ENCODE measurements around the gene NAA25.
"Not testable (repeated sequence)": the region's sequence is repeated elsewhere in the genome, so short reads cannot be mapped to it uniquely, and the experiment has no call there.

NAA25 gene

DNA sequence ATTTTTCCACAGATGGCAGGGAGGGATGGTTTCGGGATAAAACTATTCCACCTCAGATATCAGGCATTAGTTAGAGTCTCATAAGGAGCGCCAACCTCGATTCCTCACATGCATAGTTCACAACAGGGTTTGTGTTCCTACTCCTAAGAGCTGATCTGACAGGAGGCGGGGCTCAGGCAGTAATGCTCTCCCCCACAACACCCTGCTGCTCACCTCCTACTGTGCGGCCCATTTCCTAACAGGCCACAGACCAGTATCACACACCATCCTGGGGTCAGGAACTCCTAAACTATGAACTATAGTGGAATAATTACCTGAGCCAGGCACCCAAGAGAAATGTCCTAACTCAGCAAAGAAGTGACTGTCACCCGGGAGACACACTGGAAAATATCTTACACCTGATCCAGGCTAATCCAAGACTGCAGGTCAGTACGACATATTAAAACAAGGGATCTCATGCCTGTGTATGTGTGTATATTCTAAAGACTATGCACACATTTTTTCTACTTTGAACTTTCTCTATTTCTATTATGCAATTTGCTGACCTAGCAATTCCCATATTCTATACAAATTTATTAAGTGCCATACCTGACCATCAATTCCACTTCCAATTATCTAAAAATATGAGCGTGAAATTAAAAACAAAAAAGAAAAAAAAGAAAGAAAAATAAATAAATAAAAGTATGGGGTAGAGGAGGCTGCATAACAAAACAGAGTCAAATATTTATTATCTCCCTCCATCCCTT lies 4.7 kb downstream of the NAA25 start:
- no peak overlapping the region for H3K4me3 ChIP-seq (ENCODE audit: low read depth, low read length)
- H3K27me3 ChIP-seq: no peaks in the 10 kb centered on the region
- peaks cover 64% of the 10 kb centered on the region for H3K36me3 ChIP-seq
- H3K9me3 ChIP-seq: no peaks in the 10 kb centered on the region
- H3K4me1 ChIP-seq: peaks cover 5% of the 10 kb centered on the region
- TF ChIP-seq CTCF (IDR thresholded peaks at IDR 0.05; ENCODE audit: low read depth, low read length): no peak
- no peak for DNase-seq

- H3K36me3 ChIP-seq: peaks cover 70% of the 10 kb centered on the region
- not testable (repeated sequence) for H3K27me3 ChIP-seq; DNase-seq; H3K4me3 ChIP-seq (ENCODE audit: low read depth, low read length); H3K9me3 ChIP-seq; H3K4me1 ChIP-seq
Observed at GRCh38 chr12:112102746-112103145, 5.8 kb downstream of the NAA25 start.

GRCh38 chr12:112102127-112102526 lies 6.5 kb downstream of the NAA25 start:
- peaks cover 5% of the 10 kb centered on the region for H3K4me1 ChIP-seq
- no peak for DNase-seq
- no peaks in the 10 kb centered on the region for H3K27me3 ChIP-seq
- H3K36me3 ChIP-seq: peaks cover 74% of the 10 kb centered on the region
- no peaks in the 10 kb centered on the region for H3K9me3 ChIP-seq
- TF ChIP-seq CTCF (IDR thresholded peaks at IDR 0.05; ENCODE audit: low read depth, low read length): no peak
- no peak overlapping the region for H3K4me3 ChIP-seq (ENCODE audit: low read depth, low read length)

GRCh38 chr12:112100500-112100899 lies 8.1 kb downstream of the NAA25 start:
- DNase-seq; H3K27me3 ChIP-seq; H3K4me3 ChIP-seq (ENCODE audit: low read depth, low read length); H3K9me3 ChIP-seq; H3K4me1 ChIP-seq: not testable (repeated sequence)
- peaks cover 80% of the 10 kb centered on the region for H3K36me3 ChIP-seq

- Histone ChIP-seq H3K36me3 (peaks cover 80% of the 10 kb centered on the region), H3K27me3 (no peaks in the 10 kb centered on the region), H3K4me1 (peaks cover 5% of the 10 kb centered on the region), H3K4me3 (ENCODE audit: low read depth, low read length) (no peak overlapping the region), H3K9me3 (no peaks in the 10 kb centered on the region)
- no peak for DNase-seq
- no peak for TF ChIP-seq CTCF (IDR thresholded peaks at IDR 0.05; ENCODE audit: low read depth, low read length)
Observed at GRCh38 chr12:112097641-112098040, 10.9 kb downstream of the NAA25 start.

DNA sequence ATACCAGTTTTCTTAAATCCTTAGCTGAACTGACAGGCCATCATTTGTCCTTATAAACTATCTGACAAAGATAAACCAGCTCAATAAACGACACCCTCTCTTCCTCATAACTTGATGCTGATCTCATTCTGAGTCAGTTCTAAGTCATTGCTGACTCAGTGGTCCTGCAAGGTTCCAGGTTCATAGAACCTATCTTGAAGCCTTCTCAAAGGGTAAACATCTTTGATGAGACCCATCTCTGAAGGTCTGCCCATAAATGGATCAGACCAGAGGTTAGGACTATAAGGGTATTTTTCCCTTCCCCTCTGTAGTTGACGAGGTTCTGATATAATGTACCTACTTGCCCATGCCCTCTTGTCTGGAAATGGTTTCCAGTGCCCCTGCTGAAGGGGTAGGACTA lies 11.9 kb downstream of the NAA25 start:
- Histone ChIP-seq H3K4me1 (peaks cover 5% of the 10 kb centered on the region), H3K9me3 (no peaks in the 10 kb centered on the region), H3K27me3 (no peaks in the 10 kb centered on the region), H3K4me3 (ENCODE audit: low read depth, low read length) (no peak overlapping the region), H3K36me3 (peaks cover 83% of the 10 kb centered on the region)
- DNase-seq: no peak
- no peak for TF ChIP-seq CTCF (IDR thresholded peaks at IDR 0.05; ENCODE audit: low read depth, low read length)

DNA sequence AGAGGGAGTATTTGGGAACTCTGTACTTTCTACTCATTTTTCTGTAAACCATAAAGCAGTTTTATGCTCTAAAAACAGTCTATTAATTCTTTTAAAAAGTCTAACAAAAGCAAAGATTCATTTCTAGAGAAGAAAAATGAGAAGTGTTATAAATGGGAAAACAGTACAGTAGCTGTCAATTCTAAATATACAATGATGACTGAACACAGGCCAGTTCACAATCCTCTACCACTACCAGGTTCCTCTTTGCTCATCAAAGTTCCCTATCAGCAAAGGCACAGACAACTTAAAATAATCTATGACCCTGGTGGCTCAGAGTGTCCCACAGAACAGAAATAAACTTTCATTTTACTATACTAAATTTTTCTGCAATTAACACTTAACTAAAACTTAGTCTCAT lies 12.5 kb downstream of the NAA25 start:
- Histone ChIP-seq H3K4me1 (peaks cover 5% of the 10 kb centered on the region), H3K4me3 (ENCODE audit: low read depth, low read length) (no peak overlapping the region), H3K9me3 (no peaks in the 10 kb centered on the region), H3K27me3 (no peaks in the 10 kb centered on the region), H3K36me3 (peaks cover 84% of the 10 kb centered on the region)
- no peak for DNase-seq
- TF ChIP-seq CTCF (IDR thresholded peaks at IDR 0.05; ENCODE audit: low read depth, low read length): no peak

Data from BE2C (cell line).